Panc1 (cell line): ENCODE measurements around the gene BABAM2. TPM values are rescaled to one million over a fixed set of nuclear protein-coding genes. Genes with fewer than 3 reads are reported as not detected.

ENCODE experiments used
- ATAC-seq: fragments of 200-7000 bp; cut with Tn5 transposase; 2 replicates; pipeline ENCODE4 v1.9.1; 2020; ENCODE audit warnings: mild to moderate bottlenecking, moderate library complexity
- BruUV-seq: library from RNA; stranded (reverse); fragments of 400-500 nt; replicated peaks from 2 replicates; lab custom pipeline; 2021; lab: Mats Ljungman, UMichigan
- CTCF ChIA-PET: fragments of 300-600 bp; sonication (Branson Sonifier 250); formaldehyde crosslinking; loops from one replicate; lab custom pipeline; 2022; ENCODE audit warnings: antibody characterized with exemption; lab: Charles Lee
- POLR2A ChIA-PET: fragments of 300-600 bp; sonication (Branson Sonifier 250); formaldehyde crosslinking; loops from one replicate; lab custom pipeline; 2022; ENCODE audit warnings: antibody characterized with exemption; lab: Charles Lee
- DNase-seq: peaks from one replicate; pipeline ENCODE4 v3.0.0-alpha.2; 2010; ENCODE audit warnings: low read depth, low spot score
- H3K27ac ChIP-seq: 2 replicates; pipeline ENCODE4 v1.5.1; 2011; ENCODE audit warnings: mild to moderate bottlenecking, low read length, inconsistent platforms
- H3K27me3 ChIP-seq: fragments of 200-500 bp; sonication (Bioruptor generic); 2 replicates; pipeline ENCODE4 v1.6.0; 2014; ENCODE audit warnings: low read length, inconsistent platforms; ENCODE audit not compliant: control insufficient read depth, insufficient read depth
- H3K36me3 ChIP-seq: fragments of 200-500 bp; sonication (Bioruptor generic); 2 replicates; pipeline ENCODE4 v1.5.1; 2014; ENCODE audit warnings: inconsistent platforms, mild to moderate bottlenecking, low read length, moderate library complexity; ENCODE audit not compliant: control insufficient read depth, insufficient read depth
- H3K4me1 ChIP-seq: 2 replicates; pipeline ENCODE4 v1.5.1; 2011; ENCODE audit warnings: inconsistent platforms, mild to moderate bottlenecking, low read length, moderate library complexity; ENCODE audit not compliant: control insufficient read depth, insufficient read depth
- H3K4me3 ChIP-seq, 2 experiments: 2 replicates each; pipeline ENCODE4 v1.5.1; 2011 to 2012; ENCODE audit warnings: low read depth in 2 of 2, low read length in 2 of 2, mild to moderate bottlenecking in 2 of 2, inconsistent platforms in 1 of 2, moderate library complexity in 1 of 2
- H3K9me3 ChIP-seq: fragments of 200-500 bp; sonication (Bioruptor generic); 2 replicates; pipeline ENCODE4 v1.5.1; 2014; ENCODE audit warnings: low read depth, mild to moderate bottlenecking, inconsistent platforms, low read length, moderate library complexity; ENCODE audit not compliant: control insufficient read depth, insufficient read depth
- CTCF ChIP-seq: fragments of 450-650 bp; IDR thresholded peaks from 2 replicates; pipeline ENCODE4 v1.5.1; 2017; ENCODE audit warnings: mild to moderate bottlenecking
- POLR2AphosphoS5 ChIP-seq: IDR thresholded peaks from 2 replicates; pipeline ENCODE4 v1.6.1; 2012; ENCODE audit warnings: mild to moderate bottlenecking, low read depth, low read length, moderate library complexity
- SIN3A ChIP-seq: IDR thresholded peaks from 2 replicates; pipeline ENCODE4 v1.6.1; 2012; ENCODE audit warnings: low read depth, mild to moderate bottlenecking, low read length, moderate library complexity, borderline replicate concordance; ENCODE audit not compliant: insufficient read depth
- TCF7L2 ChIP-seq: IDR thresholded peaks from 2 replicates; pipeline ENCODE4 v1.6.1; 2011; ENCODE audit warnings: mild to moderate bottlenecking, low read depth, low read length, inconsistent platforms
- in situ Hi-C: cut with HindIII; loops from 2 replicates; pipeline ENCODE4 v1.10.0; 2016; ENCODE audit warnings: low sequenced_read_pairs, low pct_unique_long_range_greater_than_20kb
- intact Hi-C: fragments of 100-400 bp; cut with micrococcal nuclease; formaldehyde crosslinking; loops from one replicate; pipeline ENCODE4 v1.10.0; 2022; ENCODE audit not compliant: unreplicated experiment
- total RNA-seq: library from RNA; stranded (reverse); gene quantifications from one replicate; pipeline ENCODE4 v1.2.1, GENCODE V29; 2021; ENCODE audit not compliant: unreplicated experiment
- TF ChIP-seq, protein P1 (sequence below), 2 experiments: IDR thresholded peaks; 2 replicates each; pipeline ENCODE4 v1.6.1; 2011 to 2012; ENCODE audit warnings: low read depth in 2 of 2, control low read depth in 1 of 2, low read length in 1 of 2, mild to moderate bottlenecking in 1 of 2, moderate library complexity in 1 of 2; ENCODE audit not compliant: insufficient read depth in 1 of 2

The BABAM2 gene
- total RNA-seq, 1 experiment from 2014 or later: 31.2 TPM

GRCh38 chr2:28300485-28301341, 410.2 kb downstream of the BABAM2 start:
- no peak overlapping the region for H3K4me3 ChIP-seq
- ATAC-seq (no peak), DNase-seq (no peak)
- TF ChIP-seq CTCF: no peak
- TF ChIP-seq, protein P1, sequence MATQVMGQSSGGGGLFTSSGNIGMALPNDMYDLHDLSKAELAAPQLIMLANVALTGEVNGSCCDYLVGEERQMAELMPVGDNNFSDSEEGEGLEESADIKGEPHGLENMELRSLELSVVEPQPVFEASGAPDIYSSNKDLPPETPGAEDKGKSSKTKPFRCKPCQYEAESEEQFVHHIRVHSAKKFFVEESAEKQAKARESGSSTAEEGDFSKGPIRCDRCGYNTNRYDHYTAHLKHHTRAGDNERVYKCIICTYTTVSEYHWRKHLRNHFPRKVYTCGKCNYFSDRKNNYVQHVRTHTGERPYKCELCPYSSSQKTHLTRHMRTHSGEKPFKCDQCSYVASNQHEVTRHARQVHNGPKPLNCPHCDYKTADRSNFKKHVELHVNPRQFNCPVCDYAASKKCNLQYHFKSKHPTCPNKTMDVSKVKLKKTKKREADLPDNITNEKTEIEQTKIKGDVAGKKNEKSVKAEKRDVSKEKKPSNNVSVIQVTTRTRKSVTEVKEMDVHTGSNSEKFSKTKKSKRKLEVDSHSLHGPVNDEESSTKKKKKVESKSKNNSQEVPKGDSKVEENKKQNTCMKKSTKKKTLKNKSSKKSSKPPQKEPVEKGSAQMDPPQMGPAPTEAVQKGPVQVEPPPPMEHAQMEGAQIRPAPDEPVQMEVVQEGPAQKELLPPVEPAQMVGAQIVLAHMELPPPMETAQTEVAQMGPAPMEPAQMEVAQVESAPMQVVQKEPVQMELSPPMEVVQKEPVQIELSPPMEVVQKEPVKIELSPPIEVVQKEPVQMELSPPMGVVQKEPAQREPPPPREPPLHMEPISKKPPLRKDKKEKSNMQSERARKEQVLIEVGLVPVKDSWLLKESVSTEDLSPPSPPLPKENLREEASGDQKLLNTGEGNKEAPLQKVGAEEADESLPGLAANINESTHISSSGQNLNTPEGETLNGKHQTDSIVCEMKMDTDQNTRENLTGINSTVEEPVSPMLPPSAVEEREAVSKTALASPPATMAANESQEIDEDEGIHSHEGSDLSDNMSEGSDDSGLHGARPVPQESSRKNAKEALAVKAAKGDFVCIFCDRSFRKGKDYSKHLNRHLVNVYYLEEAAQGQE (IDR thresholded peaks at IDR 0.05; ENCODE audit: insufficient read depth in 1 of 2, low read depth in 2 of 2, low read length in 1 of 2): no peak
- no peak for TF ChIP-seq SIN3A
- no peak for TF ChIP-seq TCF7L2
- no peak for TF ChIP-seq POLR2AphosphoS5
- no peaks in the 10 kb centered on the region for H3K4me1 ChIP-seq
- intact Hi-C loops: no loop called here
- no peaks in the 10 kb centered on the region for H3K27me3 ChIP-seq
- ChIA-PET POLR2A (no interaction called here), CTCF (no interaction called here)
- in situ Hi-C loops: no loop called here
- H3K27ac ChIP-seq: no peak overlapping the region
- no peaks in the 10 kb centered on the region for H3K36me3 ChIP-seq
- TSS peak; percentile 29 for BruUV-seq
- no peaks in the 10 kb centered on the region for H3K9me3 ChIP-seq

DNA sequence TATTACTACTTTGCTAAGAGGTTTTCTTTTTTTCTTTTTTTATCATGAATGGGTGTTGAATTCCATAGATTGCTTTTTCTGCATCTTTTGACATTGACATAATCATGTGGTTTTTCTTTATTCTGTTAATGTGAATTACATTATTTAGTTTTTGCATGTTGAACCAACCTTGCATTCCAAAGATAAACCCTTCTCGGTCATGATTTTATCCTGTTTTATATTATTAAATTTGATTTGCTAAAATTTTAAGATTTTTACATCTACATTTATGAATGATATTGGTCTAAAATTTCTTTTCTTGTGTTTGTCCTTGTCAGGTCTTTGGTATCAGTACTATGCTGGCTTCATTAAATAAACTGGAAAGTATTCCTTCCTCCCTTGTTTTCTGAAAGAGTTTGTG, 414.7 kb downstream of the BABAM2 start:
- 0 out of 2 replicates have a peak, but pooled peaks cover 3% of the 10 kb centered on the region for H3K9me3 ChIP-seq
- no TSS peak for BruUV-seq
- CTCF ChIA-PET: no interaction called here

More for the DNA sequence above, 414.7 kb downstream of the BABAM2 start:
- Histone ChIP-seq H3K36me3 (no peaks in the 10 kb centered on the region), H3K4me1 (no peaks in the 10 kb centered on the region), H3K27me3 (no peaks in the 10 kb centered on the region), H3K27ac (no peak overlapping the region), H3K4me3 (no peak overlapping the region)
- intact Hi-C loops: no loop called here
- POLR2A ChIA-PET: no interaction called here
- in situ Hi-C loops: no loop called here
- ATAC-seq (no peak), DNase-seq (no peak)
- TF ChIP-seq POLR2AphosphoS5: no peak
- TF ChIP-seq CTCF: no peak
- no peak for TF ChIP-seq TCF7L2
- TF ChIP-seq, protein P1 (IDR thresholded peaks at IDR 0.05; ENCODE audit: insufficient read depth in 1 of 2, low read depth in 2 of 2, low read length in 1 of 2): no peak
- TF ChIP-seq SIN3A: no peak
